Stimulated activated CD4-positive, alpha-beta T cell treated with anti-CD3 and anti-CD28 coated beads, Interleukin-2, amount 100 ng/mL, for 48 hours (primary cell): ENCODE measurements around the gene CTIF.

Experiments
- DNase-seq, 2 donors: peaks; one replicate each; pipeline ENCODE4 v3.0.0-alpha.2; 2020

CTIF gene

GRCh38 chr18:48795696-48796095 is 256.9 kb downstream of the CTIF start:
- DNase-seq: no peak

- DNase-seq: no peak
These were observed 257.8 kb downstream of the CTIF start for GRCh38 chr18:48796491-48797205.

- DNase-seq: no peak
These were observed 259.0 kb downstream of the CTIF start for GRCh38 chr18:48797841-48798255.

- no peak for DNase-seq
These were observed 259.8 kb downstream of the CTIF start for GRCh38 chr18:48798334-48799245.

- DNase-seq: no peak
These were observed 261.0 kb downstream of the CTIF start for GRCh38 chr18:48799724-48800315.

- no peak for DNase-seq
These were observed 261.6 kb downstream of the CTIF start for GRCh38 chr18:48800466-48800865.

- no peak for DNase-seq
These were observed 262.3 kb downstream of the CTIF start for GRCh38 chr18:48800876-48801727.

- no peak for DNase-seq
These were observed 263.1 kb downstream of the CTIF start for GRCh38 chr18:48801728-48802542.

- DNase-seq: no peak
These were observed 263.9 kb downstream of the CTIF start for GRCh38 chr18:48802543-48803290.

GRCh38 chr18:48803518-48803917 is 264.7 kb downstream of the CTIF start:
- no peak for DNase-seq

- no peak for DNase-seq
These were observed 265.4 kb downstream of the CTIF start for GRCh38 chr18:48803951-48804855.

GRCh38 chr18:48804856-48805610 is 266.2 kb downstream of the CTIF start:
- DNase-seq: no peak

- DNase-seq: no peak
These were observed 267.1 kb downstream of the CTIF start for GRCh38 chr18:48805826-48806535.

GRCh38 chr18:48806551-48807261 is 267.9 kb downstream of the CTIF start:
- no peak for DNase-seq

- no peak for DNase-seq
These were observed 269.6 kb downstream of the CTIF start for GRCh38 chr18:48808476-48808875.

GRCh38 chr18:48809365-48809764 is 270.5 kb downstream of the CTIF start:
- no peak for DNase-seq

- no peak for DNase-seq
These were observed 272.0 kb downstream of the CTIF start for GRCh38 chr18:48810805-48811204.

- DNase-seq: no peak
These were observed 272.6 kb downstream of the CTIF start for GRCh38 chr18:48811401-48811800.
